WTC11 (cell line): ENCODE measurements around the gene ITGAL. TPM values are rescaled to one million over a fixed set of nuclear protein-coding genes. Genes with fewer than 3 reads are reported as not detected.

Experiments used
- ATAC-seq: fragments of 200-7000 bp; cut with Tn5 transposase; 2 replicates; pipeline ENCODE4 v1.10.0; 2021; ENCODE audit warnings: mild to moderate bottlenecking, moderate library complexity
- CTCF ChIA-PET: fragments of 300-600 bp; sonication (Branson Sonifier 250); formaldehyde crosslinking; loops from one replicate; lab custom pipeline; 2021; ENCODE audit warnings: antibody characterized with exemption; lab: Charles Lee
- POLR2A ChIA-PET: fragments of 350-600 bp; sonication (Branson Sonifier 250); formaldehyde crosslinking; loops from one replicate; lab custom pipeline; 2021; ENCODE audit warnings: antibody characterized with exemption; lab: Charles Lee
- DNase-seq: peaks from one replicate; pipeline ENCODE4 v3.0.0; 2021; ENCODE audit warnings: low spot score
- H3K27ac Mint-ChIP-seq: 2 replicates; pipeline ENCODE4 v1.8.0; 2021; ENCODE audit warnings: mixed read lengths
- H3K27me3 Mint-ChIP-seq: 2 replicates; pipeline ENCODE4 v1.8.0; 2021; ENCODE audit warnings: low read depth, mild to moderate bottlenecking, moderate library complexity, mixed read lengths
- H3K36me3 Mint-ChIP-seq: 2 replicates; pipeline ENCODE4 v1.8.0; 2021; ENCODE audit warnings: mixed read lengths
- H3K4me1 Mint-ChIP-seq: 2 replicates; pipeline ENCODE4 v1.8.0; 2022; ENCODE audit warnings: mixed read lengths
- H3K4me3 Mint-ChIP-seq: 2 replicates; pipeline ENCODE4 v1.8.0; 2021; ENCODE audit warnings: mild to moderate bottlenecking, moderate library complexity, mixed read lengths
- H3K9me3 Mint-ChIP-seq: 2 replicates; pipeline ENCODE4 v1.8.0; 2021; ENCODE audit warnings: mixed read lengths
- ATF1 ChIP-seq: sonication (generic); formaldehyde crosslinking; IDR thresholded peaks from 2 replicates; pipeline ENCODE4 v1.8.1; 2023; ENCODE audit warnings: mild to moderate bottlenecking, moderate library complexity, missing genetic modification reagents
- CREB1 ChIP-seq: sonication (generic); formaldehyde crosslinking; IDR thresholded peaks from 2 replicates; pipeline ENCODE4 v1.8.0; 2023; ENCODE audit warnings: mild to moderate bottlenecking, missing genetic modification reagents
- EMX1 ChIP-seq: fragments of 250-450 bp; sonication (Bioruptor Pico); IDR thresholded peaks from 2 replicates; pipeline ENCODE4 v1.8.0; 2021; ENCODE audit warnings: mild to moderate bottlenecking
- ESRRA ChIP-seq: sonication (generic); formaldehyde crosslinking; IDR thresholded peaks from 2 replicates; pipeline ENCODE4 v1.8.1; 2022; ENCODE audit warnings: mild to moderate bottlenecking, missing genetic modification reagents, borderline replicate concordance
- GABPB1 ChIP-seq: sonication (generic); formaldehyde crosslinking; IDR thresholded peaks from 2 replicates; pipeline ENCODE4 v1.8.1; 2023; ENCODE audit warnings: mild to moderate bottlenecking, missing genetic modification reagents
- NR2C2 ChIP-seq: sonication (generic); formaldehyde crosslinking; IDR thresholded peaks from 2 replicates; pipeline ENCODE4 v1.8.0; 2022; ENCODE audit warnings: mild to moderate bottlenecking, missing genetic modification reagents
- NR3C1 ChIP-seq: sonication (generic); formaldehyde crosslinking; conservative IDR thresholded peaks from 2 replicates; pipeline ENCODE4 v1.8.1; 2023; ENCODE audit warnings: low read depth, mild to moderate bottlenecking, missing genetic modification reagents
- OVOL2 ChIP-seq: fragments of 250-450 bp; sonication (Bioruptor Pico); IDR thresholded peaks from 2 replicates; pipeline ENCODE4 v1.9.0; 2021; ENCODE audit warnings: mild to moderate bottlenecking, borderline replicate concordance
- RELA ChIP-seq: sonication (generic); formaldehyde crosslinking; IDR thresholded peaks from 2 replicates; pipeline ENCODE4 v1.8.1; 2022; ENCODE audit warnings: missing genetic modification reagents, mild to moderate bottlenecking, borderline replicate concordance
- SP1 ChIP-seq: sonication (generic); formaldehyde crosslinking; conservative IDR thresholded peaks from 2 replicates; pipeline ENCODE4 v1.8.1; 2022; ENCODE audit warnings: missing genetic modification reagents
- TEAD1 ChIP-seq: sonication (generic); formaldehyde crosslinking; IDR thresholded peaks from 2 replicates; pipeline ENCODE4 v1.8.0; 2022; ENCODE audit warnings: mild to moderate bottlenecking, missing genetic modification reagents
- TEAD4 ChIP-seq: sonication (generic); formaldehyde crosslinking; IDR thresholded peaks from 2 replicates; pipeline ENCODE4 v1.8.0; 2022; ENCODE audit warnings: mild to moderate bottlenecking, missing genetic modification reagents
- ZNF138 ChIP-seq: sonication (generic); formaldehyde crosslinking; conservative IDR thresholded peaks from 2 replicates; pipeline ENCODE4 v1.8.1; 2022; ENCODE audit warnings: mild to moderate bottlenecking, moderate library complexity, missing genetic modification reagents
- ZNF219 ChIP-seq: sonication (generic); formaldehyde crosslinking; IDR thresholded peaks from 2 replicates; pipeline ENCODE4 v1.8.0; 2023; ENCODE audit warnings: missing genetic modification reagents, mild to moderate bottlenecking, borderline replicate concordance
- ZNF232 ChIP-seq: sonication (generic); formaldehyde crosslinking; IDR thresholded peaks from 2 replicates; pipeline ENCODE4 v1.8.0; 2022; ENCODE audit warnings: mild to moderate bottlenecking, missing genetic modification reagents
- total RNA-seq: library from RNA; stranded (reverse); gene quantifications from 3 replicates; pipeline ENCODE4 v1.2.3, GENCODE V29; 2021
- TF ChIP-seq, protein P1 (sequence below): sonication (generic); formaldehyde crosslinking; IDR thresholded peaks from 2 replicates; pipeline ENCODE4 v1.8.1; 2022; ENCODE audit warnings: mild to moderate bottlenecking, missing genetic modification reagents, moderate library complexity, borderline replicate concordance
- TF ChIP-seq, protein P2 (sequence below): sonication (generic); formaldehyde crosslinking; IDR thresholded peaks from 2 replicates; pipeline ENCODE4 v1.8.1; 2023; ENCODE audit warnings: mild to moderate bottlenecking, missing genetic modification reagents
- TF ChIP-seq, protein P3 (sequence below): sonication (generic); formaldehyde crosslinking; IDR thresholded peaks from 2 replicates; pipeline ENCODE4 v1.8.0; 2022; ENCODE audit warnings: mild to moderate bottlenecking, missing genetic modification reagents
- TF ChIP-seq, protein P4 (sequence below): sonication (generic); formaldehyde crosslinking; IDR thresholded peaks from 2 replicates; pipeline ENCODE4 v1.8.0; 2023; ENCODE audit warnings: missing genetic modification reagents, mild to moderate bottlenecking, borderline replicate concordance
- TF ChIP-seq, protein P5 (sequence below): sonication (generic); formaldehyde crosslinking; IDR thresholded peaks from 2 replicates; pipeline ENCODE4 v1.8.1; 2023; ENCODE audit warnings: mild to moderate bottlenecking, missing genetic modification reagents, moderate library complexity
- TF ChIP-seq, protein P6 (sequence below): sonication (generic); formaldehyde crosslinking; IDR thresholded peaks from 2 replicates; pipeline ENCODE4 v1.8.1; 2023; ENCODE audit warnings: mild to moderate bottlenecking, missing genetic modification reagents

Gene ITGAL
- total RNA-seq, 1 experiment from 2014 or later, result 1.0 TPM

DNA sequence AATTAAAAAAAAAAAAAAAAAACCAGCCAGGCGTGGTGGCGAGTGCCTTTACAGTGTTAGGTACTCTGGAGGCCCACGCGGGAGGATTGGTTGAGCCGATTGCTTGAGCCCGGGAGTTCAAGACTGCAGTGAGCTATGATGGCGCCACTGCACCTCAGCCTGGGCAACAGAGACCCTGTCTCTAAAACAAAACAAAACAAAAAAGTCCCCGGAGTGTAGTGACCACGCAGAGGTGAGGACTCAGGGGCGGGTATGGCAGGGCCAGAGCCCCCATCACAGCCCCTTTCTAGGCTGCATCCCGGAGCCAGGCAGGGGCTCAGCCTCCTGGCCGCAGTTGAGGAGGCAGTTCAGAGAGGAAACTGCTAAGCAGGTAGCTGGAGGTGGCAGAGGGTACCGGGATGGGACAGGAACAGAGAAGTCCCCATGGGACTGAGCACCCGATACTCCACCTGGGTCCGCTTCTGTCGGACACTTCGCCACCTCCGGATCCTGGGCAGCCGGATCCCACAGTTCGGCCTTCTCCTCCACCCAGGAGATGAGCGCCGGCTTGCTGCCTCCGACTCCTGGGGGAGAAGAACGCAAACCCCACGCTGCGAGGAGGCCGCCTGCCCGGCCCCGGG lies 61.3 kb downstream of the ITGAL start:
- no peaks in the 10 kb centered on the region for H3K27me3 Mint-ChIP-seq
- peaks cover 16% of the 10 kb centered on the region for H3K36me3 Mint-ChIP-seq
- TF ChIP-seq NR2C2 (CRISPR knock-in tag), result no peak
- TF ChIP-seq OVOL2, result no peak
- no peak for TF ChIP-seq EMX1
- TF ChIP-seq CREB1 (CRISPR knock-in tag), result no peak
- TF ChIP-seq, all 79 proteins: peak for 0
- no peaks in the 10 kb centered on the region for H3K9me3 Mint-ChIP-seq
- ChIA-PET POLR2A (interaction anchor here (0.6 to 3.1 kb wide), 6 partner anchors 15 to 77 kb away, joined by 3 to 42 read pairs (median 4); partner anchors contain the start of genes ZNF688, ZNF689 and ZNF764), CTCF (interaction anchor here (0.5 to 4.7 kb wide), 9 partner anchors 24 to 421 kb away, joined by 3 to 41 read pairs (median 11); partner anchors contain the start of genes DCTPP1, ZNF688, ZNF764 and ZNF785)
- peak; percentile 5 for ATAC-seq
- no peak for DNase-seq
- H3K4me1 Mint-ChIP-seq, result peaks cover 27% of the 10 kb centered on the region
- peak overlapping the region; percentile 95 for H3K4me3 Mint-ChIP-seq
- H3K27ac Mint-ChIP-seq, result peak overlapping the region; percentile 36; the same call in 1 of the 2 replicates

DNA sequence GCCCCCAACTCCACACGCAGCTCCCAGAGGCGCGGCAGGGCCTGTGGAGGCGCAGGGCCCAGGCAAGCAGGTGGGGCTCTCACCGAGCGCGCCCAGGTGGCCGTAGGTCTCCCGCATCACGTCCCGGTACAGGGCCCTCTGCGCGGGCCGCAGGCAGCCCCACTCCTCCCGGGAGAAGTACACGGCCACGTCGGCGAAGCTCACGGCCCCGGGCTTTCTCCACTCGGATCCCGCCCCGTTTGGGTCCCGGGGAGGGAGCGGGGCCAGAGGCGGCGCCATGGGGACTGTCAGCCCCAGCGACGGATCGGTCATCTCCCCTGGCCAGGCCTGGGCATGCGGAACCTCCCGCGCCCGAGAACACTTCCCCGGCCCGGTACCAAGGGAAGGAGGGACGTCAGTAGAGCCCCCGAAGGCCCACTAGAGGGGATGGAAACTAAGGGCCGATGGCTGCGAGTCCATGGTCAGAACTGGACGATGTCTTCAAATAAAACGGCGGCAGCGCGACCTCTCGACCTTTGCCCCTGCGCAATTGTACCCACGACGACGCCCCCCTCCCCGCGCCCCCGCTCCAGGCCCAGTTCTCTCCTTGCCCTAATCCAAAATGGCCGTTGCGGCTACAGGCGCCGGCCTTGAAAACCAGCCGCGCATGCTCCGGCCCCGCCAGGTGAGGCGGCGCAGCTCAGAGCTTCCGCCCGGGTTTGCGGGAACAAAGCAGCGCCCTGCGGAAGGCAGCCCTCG lies 62.0 kb downstream of the ITGAL start, which contains the start of gene ZNF747:
ZNF747 (minus strand) TSS at position 491 of the 738 bp plus-strand sequence; CDS start at position 312, 179 bp downstream.
- Mint-ChIP-seq H3K4me3 (peak within 1 kb of the TSS; percentile 95), H3K9me3 (no peaks in the 10 kb centered on the region)
- POLR2A ChIA-PET, result interaction anchor here (0.6 to 3.1 kb wide), 13 partner anchors 16 to 116 kb away, joined by 3 to 42 read pairs (median 4); partner anchors contain the start of genes ZNF688, ZNF689 and ZNF764
- TF ChIP-seq NR3C1 (CRISPR knock-in tag) (no peak), TEAD4 (0 out of 2 replicates have a peak, but pooled peaks have one; percentile 32), RELA (CRISPR knock-in tag) (peak; percentile 69; the same call in 1 of the 2 replicates), ZNF219 (peak; percentile 52; the same call in 1 of the 2 replicates), TEAD1 (CRISPR knock-in tag) (no peak), ZNF232 (CRISPR knock-in tag) (no peak), SP1 (CRISPR knock-in tag) (peak; percentile 87), GABPB1 (peak; percentile 7; the same call in 1 of the 2 replicates), ATF1 (CRISPR knock-in tag) (peak; percentile 48; the same call in 1 of the 2 replicates), ESRRA (CRISPR knock-in tag) (peak; percentile 86), ZNF138 (CRISPR knock-in tag) (no peak)
- TF ChIP-seq, protein P1, sequence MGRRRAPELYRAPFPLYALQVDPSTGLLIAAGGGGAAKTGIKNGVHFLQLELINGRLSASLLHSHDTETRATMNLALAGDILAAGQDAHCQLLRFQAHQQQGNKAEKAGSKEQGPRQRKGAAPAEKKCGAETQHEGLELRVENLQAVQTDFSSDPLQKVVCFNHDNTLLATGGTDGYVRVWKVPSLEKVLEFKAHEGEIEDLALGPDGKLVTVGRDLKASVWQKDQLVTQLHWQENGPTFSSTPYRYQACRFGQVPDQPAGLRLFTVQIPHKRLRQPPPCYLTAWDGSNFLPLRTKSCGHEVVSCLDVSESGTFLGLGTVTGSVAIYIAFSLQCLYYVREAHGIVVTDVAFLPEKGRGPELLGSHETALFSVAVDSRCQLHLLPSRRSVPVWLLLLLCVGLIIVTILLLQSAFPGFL (CRISPR knock-in tag), result peak; percentile 76; the same call in 1 of the 2 replicates
- TF ChIP-seq, protein P2, sequence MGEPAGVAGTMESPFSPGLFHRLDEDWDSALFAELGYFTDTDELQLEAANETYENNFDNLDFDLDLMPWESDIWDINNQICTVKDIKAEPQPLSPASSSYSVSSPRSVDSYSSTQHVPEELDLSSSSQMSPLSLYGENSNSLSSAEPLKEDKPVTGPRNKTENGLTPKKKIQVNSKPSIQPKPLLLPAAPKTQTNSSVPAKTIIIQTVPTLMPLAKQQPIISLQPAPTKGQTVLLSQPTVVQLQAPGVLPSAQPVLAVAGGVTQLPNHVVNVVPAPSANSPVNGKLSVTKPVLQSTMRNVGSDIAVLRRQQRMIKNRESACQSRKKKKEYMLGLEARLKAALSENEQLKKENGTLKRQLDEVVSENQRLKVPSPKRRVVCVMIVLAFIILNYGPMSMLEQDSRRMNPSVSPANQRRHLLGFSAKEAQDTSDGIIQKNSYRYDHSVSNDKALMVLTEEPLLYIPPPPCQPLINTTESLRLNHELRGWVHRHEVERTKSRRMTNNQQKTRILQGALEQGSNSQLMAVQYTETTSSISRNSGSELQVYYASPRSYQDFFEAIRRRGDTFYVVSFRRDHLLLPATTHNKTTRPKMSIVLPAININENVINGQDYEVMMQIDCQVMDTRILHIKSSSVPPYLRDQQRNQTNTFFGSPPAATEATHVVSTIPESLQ (CRISPR knock-in tag), result no peak
- TF ChIP-seq, protein P3, sequence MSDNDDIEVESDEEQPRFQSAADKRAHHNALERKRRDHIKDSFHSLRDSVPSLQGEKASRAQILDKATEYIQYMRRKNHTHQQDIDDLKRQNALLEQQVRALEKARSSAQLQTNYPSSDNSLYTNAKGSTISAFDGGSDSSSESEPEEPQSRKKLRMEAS (CRISPR knock-in tag), result peak; percentile 66
- TF ChIP-seq, protein P4, sequence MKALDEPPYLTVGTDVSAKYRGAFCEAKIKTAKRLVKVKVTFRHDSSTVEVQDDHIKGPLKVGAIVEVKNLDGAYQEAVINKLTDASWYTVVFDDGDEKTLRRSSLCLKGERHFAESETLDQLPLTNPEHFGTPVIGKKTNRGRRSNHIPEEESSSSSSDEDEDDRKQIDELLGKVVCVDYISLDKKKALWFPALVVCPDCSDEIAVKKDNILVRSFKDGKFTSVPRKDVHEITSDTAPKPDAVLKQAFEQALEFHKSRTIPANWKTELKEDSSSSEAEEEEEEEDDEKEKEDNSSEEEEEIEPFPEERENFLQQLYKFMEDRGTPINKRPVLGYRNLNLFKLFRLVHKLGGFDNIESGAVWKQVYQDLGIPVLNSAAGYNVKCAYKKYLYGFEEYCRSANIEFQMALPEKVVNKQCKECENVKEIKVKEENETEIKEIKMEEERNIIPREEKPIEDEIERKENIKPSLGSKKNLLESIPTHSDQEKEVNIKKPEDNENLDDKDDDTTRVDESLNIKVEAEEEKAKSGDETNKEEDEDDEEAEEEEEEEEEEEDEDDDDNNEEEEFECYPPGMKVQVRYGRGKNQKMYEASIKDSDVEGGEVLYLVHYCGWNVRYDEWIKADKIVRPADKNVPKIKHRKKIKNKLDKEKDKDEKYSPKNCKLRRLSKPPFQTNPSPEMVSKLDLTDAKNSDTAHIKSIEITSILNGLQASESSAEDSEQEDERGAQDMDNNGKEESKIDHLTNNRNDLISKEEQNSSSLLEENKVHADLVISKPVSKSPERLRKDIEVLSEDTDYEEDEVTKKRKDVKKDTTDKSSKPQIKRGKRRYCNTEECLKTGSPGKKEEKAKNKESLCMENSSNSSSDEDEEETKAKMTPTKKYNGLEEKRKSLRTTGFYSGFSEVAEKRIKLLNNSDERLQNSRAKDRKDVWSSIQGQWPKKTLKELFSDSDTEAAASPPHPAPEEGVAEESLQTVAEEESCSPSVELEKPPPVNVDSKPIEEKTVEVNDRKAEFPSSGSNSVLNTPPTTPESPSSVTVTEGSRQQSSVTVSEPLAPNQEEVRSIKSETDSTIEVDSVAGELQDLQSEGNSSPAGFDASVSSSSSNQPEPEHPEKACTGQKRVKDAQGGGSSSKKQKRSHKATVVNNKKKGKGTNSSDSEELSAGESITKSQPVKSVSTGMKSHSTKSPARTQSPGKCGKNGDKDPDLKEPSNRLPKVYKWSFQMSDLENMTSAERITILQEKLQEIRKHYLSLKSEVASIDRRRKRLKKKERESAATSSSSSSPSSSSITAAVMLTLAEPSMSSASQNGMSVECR (CRISPR knock-in tag), result 0 out of 2 replicates have a peak, but pooled peaks have one; percentile 70
- TF ChIP-seq, protein P5, sequence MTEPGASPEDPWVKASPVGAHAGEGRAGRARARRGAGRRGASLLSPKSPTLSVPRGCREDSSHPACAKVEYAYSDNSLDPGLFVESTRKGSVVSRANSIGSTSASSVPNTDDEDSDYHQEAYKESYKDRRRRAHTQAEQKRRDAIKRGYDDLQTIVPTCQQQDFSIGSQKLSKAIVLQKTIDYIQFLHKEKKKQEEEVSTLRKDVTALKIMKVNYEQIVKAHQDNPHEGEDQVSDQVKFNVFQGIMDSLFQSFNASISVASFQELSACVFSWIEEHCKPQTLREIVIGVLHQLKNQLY, result 0 out of 2 replicates have a peak, but pooled peaks have one; percentile 47
- TF ChIP-seq, protein P6, sequence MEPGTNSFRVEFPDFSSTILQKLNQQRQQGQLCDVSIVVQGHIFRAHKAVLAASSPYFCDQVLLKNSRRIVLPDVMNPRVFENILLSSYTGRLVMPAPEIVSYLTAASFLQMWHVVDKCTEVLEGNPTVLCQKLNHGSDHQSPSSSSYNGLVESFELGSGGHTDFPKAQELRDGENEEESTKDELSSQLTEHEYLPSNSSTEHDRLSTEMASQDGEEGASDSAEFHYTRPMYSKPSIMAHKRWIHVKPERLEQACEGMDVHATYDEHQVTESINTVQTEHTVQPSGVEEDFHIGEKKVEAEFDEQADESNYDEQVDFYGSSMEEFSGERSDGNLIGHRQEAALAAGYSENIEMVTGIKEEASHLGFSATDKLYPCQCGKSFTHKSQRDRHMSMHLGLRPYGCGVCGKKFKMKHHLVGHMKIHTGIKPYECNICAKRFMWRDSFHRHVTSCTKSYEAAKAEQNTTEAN (CRISPR knock-in tag), result 0 out of 2 replicates have a peak, but pooled peaks have one; percentile 76

More for the DNA sequence above, 62.0 kb downstream of the ITGAL start, which contains the start of gene ZNF747:
- peaks cover 16% of the 10 kb centered on the region for H3K36me3 Mint-ChIP-seq
- DNase-seq (peak; percentile 89), ATAC-seq (peak; percentile 68)
- CTCF ChIA-PET, result interaction anchor here (0.5 to 4.7 kb wide), 15 partner anchors 16 to 422 kb away, joined by 3 to 41 read pairs (median 6); partner anchors contain the start of genes DCTPP1, ZNF688, ZNF764 and ZNF785
- H3K27ac Mint-ChIP-seq, result peak within 1 kb of the TSS; percentile 99
- no peaks in the 10 kb centered on the region for H3K27me3 Mint-ChIP-seq
- peaks cover 27% of the 10 kb centered on the region for H3K4me1 Mint-ChIP-seq
